DOHH2 (cell line): Measurements from ENCODE around the gene PTPRH.

Experiments
- CTCF ChIP-seq: fragments of 200-600 bp; sonication (generic); IDR thresholded peaks from one replicate; pipeline ENCODE4 v1.5.1; 2014; ENCODE audit warnings: antibody characterized with exemption, mild to moderate bottlenecking, low read depth, low read length; ENCODE audit not compliant: poor library complexity, severe bottlenecking
- EZH2phosphoT487 ChIP-seq: fragments of 200-600 bp; sonication (generic); IDR thresholded peaks from 2 replicates; pipeline ENCODE4 v1.6.1; 2017; ENCODE audit warnings: borderline replicate concordance, mild to moderate bottlenecking, antibody characterized with exemption, low read length, moderate library complexity, mixed read lengths

GRCh38 chr19:55223291-55224037, 14.2 kb upstream of the PTPRH start:
- no peak for TF ChIP-seq EZH2phosphoT487
- no peak for TF ChIP-seq CTCF
